GM12892 (cell line): ENCODE data around the gene ARHGAP11B.
"Not testable (repeated sequence)": the region's sequence is repeated elsewhere in the genome, so short reads cannot be mapped to it uniquely, and the experiment has no call there.

Source experiments
- POLR2A ChIP-seq: IDR thresholded peaks from 2 replicates; pipeline ENCODE4 v1.6.1; 2011; ENCODE audit warnings: low read depth, low read length, control low read depth
- POLR2AphosphoS5 ChIP-seq: IDR thresholded peaks from 2 replicates; pipeline ENCODE4 v1.6.1; 2011; ENCODE audit warnings: low read depth, low read length, control low read depth

DNA sequence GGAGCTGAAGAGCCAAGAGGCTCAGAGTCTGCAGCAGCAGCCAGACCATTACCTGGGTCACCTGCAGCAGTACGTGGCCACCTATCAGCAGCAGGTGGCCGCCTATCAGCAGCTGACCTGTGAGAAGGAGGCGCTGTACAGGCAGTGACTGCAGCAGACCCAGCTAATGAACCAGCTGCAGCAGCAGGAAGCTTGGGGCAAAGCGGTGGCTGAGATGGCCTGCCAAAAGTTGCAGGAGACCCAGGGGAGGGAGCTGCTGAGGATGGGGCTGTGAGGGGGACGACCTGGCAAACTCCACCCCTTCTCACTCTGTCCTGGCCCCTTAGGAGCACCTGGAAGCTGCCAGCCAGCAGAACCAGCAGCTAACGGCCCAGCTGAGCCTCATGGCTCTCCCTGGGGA is 13.7 kb upstream of the ARHGAP11B start:
- not testable (repeated sequence) for TF ChIP-seq POLR2A, POLR2AphosphoS5
